AG09319 (cell line): ENCODE results near the gene RGS11.

Experiments
- DNase-seq: peaks from one replicate; pipeline ENCODE4 v3.0.0-alpha.2; 2010; ENCODE audit warnings: low read depth; ENCODE audit errors: extremely low read depth
- TF ChIP-seq, protein P1 (sequence below): IDR thresholded peaks from 2 replicates; pipeline ENCODE4 v1.5.1; 2011; ENCODE audit warnings: low read depth, mild to moderate bottlenecking, inconsistent platforms, low read length, moderate library complexity

The RGS11 gene

DNA sequence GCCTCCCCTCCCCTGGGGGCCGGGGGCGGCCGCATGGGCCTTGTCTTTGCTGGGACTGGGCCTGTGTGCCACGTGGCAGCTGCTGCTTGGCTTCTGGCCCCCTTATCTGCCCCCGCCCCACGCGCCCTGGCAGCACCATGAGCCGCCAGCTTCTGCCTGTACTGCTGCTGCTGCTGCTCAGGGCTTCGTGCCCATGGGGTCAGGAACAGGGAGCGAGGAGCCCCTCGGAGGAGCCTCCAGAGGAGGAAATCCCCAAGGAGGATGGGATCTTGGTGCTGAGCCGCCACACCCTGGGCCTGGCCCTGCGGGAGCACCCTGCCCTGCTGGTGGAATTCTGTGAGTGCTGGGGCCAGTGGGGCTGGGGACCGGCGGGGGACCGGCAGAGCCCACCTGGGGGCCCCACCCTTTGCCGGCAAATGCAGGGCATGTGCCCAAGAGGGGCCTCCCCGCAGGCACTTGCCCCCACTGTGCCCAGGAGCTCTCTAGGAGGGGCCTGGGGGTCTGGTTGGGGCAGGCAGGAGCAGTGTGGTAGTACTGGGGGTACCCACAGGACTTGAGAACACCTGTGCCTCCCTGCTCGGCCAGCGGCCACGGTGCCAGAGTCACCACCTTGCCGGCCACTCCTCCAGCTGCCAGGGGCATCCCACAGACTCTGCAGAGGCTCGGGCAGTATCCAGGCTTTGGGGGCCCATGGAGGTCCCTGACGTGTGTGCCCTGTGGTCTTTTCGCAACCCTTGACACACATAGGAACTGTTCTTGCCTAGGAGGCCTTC is 7.5 kb upstream of the RGS11 start, which contains the start of gene PDIA2:
Gene PDIA2, plus strand, starts transcription at position 132 of the 773 bp plus-strand sequence. Its CDS starts 6 bp downstream, at position 138.
- TF ChIP-seq, protein P1, sequence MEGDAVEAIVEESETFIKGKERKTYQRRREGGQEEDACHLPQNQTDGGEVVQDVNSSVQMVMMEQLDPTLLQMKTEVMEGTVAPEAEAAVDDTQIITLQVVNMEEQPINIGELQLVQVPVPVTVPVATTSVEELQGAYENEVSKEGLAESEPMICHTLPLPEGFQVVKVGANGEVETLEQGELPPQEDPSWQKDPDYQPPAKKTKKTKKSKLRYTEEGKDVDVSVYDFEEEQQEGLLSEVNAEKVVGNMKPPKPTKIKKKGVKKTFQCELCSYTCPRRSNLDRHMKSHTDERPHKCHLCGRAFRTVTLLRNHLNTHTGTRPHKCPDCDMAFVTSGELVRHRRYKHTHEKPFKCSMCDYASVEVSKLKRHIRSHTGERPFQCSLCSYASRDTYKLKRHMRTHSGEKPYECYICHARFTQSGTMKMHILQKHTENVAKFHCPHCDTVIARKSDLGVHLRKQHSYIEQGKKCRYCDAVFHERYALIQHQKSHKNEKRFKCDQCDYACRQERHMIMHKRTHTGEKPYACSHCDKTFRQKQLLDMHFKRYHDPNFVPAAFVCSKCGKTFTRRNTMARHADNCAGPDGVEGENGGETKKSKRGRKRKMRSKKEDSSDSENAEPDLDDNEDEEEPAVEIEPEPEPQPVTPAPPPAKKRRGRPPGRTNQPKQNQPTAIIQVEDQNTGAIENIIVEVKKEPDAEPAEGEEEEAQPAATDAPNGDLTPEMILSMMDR = no peak
- DNase-seq = no peak

DNA sequence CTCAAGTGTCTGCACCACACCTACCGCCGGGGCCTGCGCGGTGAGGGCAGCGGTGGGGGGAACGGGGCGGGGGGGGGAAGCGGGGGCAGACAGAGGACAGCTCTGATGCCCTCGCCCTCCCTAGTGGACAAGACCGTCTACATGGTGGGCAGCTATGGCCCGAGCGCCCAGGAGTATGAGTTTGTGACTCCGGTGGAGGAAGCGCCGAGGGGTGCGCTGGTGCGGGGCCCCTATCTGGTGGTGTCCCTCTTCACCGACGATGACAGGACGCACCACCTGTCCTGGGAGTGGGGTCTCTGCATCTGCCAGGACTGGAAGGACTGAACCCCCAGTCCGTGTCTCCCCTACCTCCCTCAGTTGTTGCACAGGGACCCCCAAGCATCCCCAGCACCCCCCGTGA is 6.7 kb upstream of the RGS11 start:
- TF ChIP-seq, protein P1 = no peak
- DNase-seq = no peak

DNA sequence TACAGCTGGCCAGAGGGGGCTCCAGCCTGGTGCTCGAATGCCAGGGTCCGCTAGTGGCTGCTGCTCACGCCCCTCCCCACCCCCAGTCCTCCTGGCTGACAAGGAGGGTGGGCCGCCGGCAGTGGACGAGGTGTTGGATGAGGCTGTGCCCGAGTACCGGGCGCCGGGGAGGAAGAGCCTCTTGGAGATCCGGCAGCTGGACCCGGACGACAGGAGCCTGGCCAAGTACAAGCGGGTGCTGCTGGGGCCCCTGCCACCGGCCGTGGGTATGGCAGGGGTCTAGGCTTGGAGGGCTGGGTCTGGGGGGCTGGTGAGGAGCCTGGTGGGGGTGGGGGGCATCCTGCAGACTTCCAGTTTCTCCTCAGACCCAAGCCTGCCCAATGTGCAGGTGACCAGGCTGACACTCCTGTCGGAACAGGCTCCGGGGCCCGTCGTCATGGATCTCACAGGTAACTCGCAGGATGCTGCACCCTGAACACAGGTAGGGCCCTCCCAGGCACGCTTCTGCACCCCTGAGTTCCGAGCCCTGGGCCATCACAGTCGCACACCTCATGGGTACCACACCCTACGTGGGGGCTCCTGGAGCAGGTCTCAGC is 6.0 kb upstream of the RGS11 start:
- DNase-seq = no peak
- TF ChIP-seq, protein P1 = no peak

DNA sequence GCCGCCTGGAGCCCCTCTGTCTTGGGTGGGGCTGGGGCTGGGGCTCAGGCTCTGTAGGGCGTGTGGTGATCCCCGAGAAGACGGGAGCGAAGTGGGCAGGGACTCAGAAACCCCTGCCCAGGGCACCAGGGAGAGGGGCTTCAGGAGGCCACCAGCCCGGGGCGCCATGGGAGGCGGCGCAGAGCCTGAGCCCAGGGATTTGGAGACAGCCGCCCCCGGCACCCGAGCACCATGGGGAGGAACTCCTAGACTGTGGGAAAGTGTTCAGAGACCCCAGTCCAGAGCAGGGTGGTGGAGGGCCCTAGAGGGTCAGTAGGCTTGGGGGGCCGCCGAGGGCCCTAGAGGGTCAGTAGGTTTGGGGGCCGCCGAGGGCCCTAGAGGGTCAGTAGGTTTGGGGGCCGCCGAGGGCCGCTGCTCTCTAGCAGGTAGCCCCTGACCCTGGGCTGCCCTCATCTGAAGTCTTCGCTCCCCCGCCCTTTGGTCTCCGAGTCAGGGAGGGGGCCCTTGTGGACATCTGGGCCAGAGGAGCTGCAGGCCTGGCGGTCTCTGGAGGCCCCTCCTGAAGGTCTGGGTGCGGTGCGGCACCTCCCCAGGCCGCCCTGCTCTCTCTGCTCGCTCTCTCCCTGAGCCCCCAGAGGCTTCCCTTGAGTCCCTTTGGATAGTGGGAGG is 5.4 kb upstream of the RGS11 start:
- DNase-seq = no peak
- TF ChIP-seq, protein P1 = no peak

DNA sequence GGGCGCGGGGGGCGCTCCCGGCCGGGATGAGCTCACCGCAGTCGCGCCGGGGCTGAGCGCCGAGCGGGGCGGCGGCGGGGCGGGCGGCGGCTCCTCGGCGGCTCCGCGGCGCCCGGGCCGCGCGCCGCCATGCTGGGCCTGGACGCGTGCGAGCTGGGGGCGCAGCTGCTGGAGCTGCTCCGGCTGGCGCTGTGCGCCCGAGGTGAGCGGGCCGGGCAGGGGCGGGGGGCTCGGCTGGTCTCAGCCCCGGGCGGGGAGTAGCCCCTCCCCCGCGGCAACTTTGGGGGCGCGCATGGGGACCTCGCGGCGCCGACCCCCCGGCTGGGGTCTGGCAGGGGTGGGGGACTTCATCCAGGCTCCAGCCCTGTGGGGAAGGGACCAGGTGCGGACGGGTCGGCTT is 4.8 kb upstream of the RGS11 start, which contains the start of gene ARHGDIG:
Gene ARHGDIG, plus strand, starts transcription at position 40 of the 400 bp plus-strand sequence. Its CDS starts 90 bp downstream, at position 130.
- no peak for DNase-seq
- TF ChIP-seq, protein P1 = no peak

DNA sequence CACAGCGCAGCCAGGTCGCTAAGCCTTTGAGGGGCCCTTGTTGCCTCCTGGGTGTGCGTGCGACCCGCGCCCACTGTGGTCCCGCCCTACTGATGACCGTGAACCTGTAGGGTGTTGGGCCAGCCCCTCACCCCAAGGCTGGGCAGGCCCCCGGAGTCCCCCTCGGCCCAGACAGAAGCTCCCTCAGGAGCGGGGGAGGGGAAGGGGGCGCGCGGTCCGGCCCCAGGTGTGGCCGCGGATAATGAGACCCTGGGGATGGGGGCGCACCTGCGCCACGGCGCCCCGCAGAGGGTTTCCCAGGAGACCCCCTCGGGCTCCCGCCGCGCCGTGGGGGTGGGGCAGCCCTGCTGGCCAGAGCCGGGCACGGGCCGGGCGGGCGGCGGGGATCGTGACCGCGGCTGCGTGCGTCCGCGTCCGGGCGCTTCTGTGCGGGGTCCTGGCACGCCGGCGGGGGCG is 4.3 kb upstream of the RGS11 start:
- TF ChIP-seq, protein P1 = no peak
- no peak for DNase-seq

DNA sequence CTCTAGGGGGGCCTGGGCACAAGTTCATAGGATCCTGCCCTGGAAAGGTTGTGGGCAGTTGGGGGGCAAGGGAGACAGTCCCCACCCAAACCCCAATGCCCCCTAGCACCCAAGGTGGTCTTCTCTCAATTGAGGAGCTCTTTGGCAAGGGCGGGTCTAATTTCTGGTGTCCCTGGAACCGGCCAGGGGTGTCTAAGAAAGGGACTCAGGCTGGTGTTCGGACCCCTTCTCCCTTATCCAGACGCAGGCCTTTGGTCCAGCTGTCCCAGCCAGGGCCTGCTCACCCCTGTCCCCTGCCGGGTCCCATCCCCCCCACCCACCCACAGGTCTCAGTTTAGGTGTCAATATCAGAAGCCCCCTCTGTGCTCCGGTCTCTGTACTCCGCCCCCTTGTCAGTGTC is 3.8 kb upstream of the RGS11 start:
- DNase-seq = no peak
- TF ChIP-seq, protein P1 = no peak
